GM19099 (cell line): ENCODE results near the gene MCTP1.

Experiments
- POLR2A ChIP-seq: IDR thresholded peaks from 3 replicates; pipeline ENCODE4 v1.6.1; 2011; ENCODE audit warnings: low read depth; ENCODE audit not compliant: insufficient read length; ENCODE audit errors: extremely low read depth

The MCTP1 gene

DNA sequence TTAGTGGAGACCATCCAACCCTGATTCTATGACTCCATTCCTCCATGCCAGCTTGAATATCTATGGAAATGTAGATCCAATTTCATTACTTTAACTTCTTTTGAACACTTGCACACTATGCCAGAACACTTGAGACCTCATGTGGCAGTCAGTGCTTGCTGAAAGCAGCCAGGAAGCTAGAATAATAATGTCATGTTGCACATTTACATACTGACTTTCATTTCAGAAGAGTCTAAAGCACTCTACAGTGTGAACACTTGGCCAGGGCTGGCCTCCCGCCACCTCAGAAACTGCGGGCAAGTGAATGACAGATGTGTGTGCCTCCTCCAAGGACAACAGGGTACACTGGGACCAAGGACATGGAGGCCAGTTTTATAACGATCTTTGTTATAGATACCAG is 569.1 kb downstream of the MCTP1 start:
- no peak for TF ChIP-seq POLR2A

DNA sequence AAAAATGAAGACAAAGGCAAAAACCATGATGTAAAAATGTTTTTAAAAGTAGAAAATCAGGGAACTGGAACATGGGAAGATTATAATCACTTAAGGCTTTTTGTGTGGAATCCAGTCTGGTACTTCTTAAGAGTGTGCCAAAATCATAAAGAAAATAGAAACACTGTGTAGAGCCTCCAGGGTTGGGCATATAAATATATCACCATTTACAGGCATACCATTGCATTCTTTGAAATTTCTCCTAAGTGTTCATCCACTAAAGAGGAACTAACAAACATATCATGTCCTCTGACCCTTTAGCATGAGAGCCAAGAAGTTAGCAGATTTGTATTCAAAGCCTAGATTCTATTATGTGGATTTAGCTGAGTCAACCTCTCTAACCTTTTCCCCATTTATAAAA is 573.1 kb downstream of the MCTP1 start:
- TF ChIP-seq POLR2A = no peak

DNA sequence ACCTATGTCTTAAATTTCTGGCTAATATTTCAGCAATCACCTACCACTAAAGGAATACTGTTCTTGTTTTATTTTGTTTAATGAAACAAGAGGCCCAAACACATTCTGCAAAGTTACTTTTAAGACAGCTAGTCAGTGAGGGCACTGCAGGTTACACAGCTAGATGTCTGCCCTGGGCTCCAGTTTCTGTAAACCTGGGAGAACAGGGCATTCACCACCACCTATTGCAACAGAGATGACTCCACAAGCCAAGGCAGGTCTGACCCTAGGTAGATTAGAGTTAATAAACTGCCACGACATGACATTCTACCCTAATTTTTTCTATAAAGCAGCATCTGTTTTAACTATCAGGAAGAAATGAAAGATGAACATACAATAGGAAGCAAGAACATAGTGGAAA is 575.6 kb downstream of the MCTP1 start:
- TF ChIP-seq POLR2A = no peak

DNA sequence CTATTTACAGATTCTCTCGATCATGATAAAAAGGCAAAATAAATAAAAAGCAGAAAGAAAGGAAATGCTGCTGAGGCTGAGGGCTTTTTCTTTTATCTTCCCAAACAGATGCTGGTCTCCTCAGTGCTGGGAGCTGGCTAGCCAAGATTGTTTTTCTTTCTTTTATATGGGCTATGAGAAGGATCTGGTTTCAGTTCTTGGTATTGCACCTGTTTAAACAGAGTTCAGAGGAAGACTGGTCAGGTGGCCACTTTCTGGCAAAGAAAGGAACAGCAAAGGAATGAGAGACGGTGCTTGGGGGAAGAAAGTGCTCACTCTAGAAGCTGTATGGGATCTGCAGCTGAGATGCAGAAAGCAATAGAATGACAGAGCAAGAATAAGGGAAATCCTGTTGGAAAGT is 577.5 kb downstream of the MCTP1 start:
- no peak for TF ChIP-seq POLR2A

DNA sequence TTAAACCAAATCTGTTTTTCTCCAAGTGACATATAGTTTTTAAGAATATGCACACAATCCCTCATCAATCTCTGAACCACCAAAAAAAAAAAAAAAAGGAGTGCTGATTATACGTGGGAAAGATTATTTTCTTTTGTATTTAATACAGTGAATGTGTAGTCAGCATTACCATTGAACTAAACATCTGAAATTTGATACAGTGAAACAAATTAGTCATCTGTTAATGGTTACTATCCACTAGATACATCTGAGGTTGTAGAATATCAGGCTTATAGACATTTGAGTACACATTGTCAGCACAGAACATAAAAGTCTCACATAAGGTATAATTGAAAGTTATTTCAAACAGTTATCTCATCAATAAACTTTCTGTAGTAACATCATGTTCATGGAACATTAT is 579.5 kb downstream of the MCTP1 start:
- no peak for TF ChIP-seq POLR2A

DNA sequence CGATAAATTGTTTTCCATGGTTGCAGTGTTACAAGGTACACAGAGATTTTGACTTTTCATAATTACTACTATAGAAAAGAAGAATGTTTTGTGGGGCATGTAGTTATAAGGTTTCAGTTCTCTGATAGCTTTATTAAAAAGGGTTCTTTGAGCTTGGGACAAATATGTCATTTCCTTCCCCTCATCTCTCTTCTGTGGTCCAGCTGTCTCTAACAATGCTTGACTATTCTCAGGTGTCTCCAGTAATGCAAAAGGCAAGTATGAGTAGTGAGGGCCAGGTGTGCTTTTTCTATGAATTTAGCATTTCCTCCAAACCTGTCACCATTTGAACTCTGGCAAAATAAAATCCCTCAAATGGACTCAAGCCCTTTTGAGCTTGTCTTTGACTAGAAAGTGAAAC is 582.2 kb downstream of the MCTP1 start:
- no peak for TF ChIP-seq POLR2A

DNA sequence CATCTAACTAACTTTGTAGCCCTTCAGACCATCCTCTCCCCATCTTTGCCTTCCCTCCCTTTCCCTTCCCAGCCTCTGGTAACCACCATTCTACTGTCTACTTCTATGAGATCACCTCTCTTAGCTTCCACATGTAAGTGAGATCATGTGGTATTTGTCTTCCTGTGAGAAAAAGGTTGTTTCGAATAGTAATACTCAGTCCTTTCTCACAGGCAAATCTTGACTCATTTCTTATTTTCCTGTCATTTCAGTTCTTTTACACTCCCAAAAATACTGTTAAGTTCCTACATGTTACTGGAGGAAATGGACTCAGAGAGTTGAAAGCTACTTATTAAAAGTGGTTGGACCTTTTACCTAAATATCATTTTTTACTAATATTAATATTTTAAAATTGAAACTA is 584.3 kb downstream of the MCTP1 start:
- no peak for TF ChIP-seq POLR2A

DNA sequence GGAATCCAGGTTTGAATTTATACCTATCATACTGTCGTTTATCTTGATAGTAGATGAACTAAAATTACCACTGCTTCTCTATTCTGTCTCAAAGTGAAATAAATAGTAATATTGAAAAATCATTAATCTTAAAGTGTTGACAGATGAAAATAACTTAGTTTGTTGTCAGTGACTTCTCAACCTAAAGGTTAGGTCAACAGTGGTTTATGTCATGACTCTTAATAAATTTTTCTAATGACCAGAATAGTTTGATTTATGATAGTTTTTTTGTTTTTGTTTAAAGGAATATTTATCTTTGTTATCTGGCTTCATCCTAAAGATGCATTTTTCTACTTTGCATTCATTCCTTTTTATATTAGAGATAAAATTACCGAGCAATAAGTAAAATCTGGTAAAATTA is 585.3 kb downstream of the MCTP1 start:
- no peak for TF ChIP-seq POLR2A

DNA sequence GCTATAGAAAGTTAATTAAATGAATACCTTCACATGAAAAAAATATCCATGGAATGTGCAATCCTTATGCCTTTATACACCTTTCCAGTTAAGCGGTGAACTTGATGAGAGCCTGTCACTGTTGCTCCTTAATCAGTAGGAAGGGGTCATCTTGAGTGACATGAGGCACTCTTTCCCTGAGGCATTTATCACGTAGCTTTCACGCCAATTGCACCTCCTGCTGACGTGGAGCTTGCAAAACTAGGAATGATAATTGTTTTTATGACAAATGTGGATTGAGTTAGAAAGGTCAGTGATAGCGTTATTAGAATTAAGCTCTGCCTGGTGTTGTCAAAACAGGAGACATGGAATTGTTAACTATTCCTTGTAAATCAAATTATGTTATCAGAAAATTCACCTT is 586.7 kb downstream of the MCTP1 start:
- no peak for TF ChIP-seq POLR2A

DNA sequence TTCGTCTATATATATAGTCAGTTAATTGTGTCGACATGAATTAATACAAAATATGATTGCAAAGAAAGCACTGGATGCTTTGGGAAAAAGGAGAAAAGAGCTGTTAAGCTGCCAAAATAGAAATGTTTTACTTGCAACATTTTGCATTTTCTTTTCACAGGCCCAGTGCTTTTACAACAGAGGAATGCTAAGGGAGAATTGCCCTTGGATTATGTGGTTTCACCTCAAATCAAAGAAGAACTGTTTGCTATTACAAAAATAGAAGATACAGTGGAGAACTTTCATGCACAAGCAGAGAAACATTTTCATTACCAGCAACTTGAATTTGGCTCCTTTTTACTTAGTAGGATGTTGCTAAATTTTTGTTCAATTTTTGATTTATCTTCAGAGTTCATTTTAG is 590.2 kb downstream of the MCTP1 start:
- TF ChIP-seq POLR2A = no peak

DNA sequence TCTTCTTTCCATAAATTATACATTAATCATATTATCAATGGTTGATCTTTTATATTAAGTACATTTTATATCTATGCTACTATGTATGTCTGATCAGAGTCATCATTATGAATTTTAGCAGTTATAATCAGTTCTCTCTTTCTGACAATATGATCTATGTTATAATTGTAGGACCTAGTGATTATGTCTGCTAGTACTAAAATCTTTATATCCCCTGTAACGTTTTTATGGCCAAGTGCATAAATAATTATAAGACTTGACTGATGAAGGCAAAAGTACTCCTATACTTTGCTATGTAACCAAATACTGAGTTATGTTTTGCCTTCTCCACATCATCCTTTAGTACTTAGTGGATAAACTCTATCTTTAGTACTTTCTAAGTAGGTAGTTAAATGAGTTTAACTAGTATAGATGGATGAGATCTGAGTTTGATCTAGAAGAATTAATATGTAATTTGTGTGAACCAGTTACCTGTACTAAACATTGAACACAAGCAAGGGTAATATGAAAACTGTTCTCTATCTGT is 591.0 kb downstream of the MCTP1 start:
- no peak for TF ChIP-seq POLR2A

DNA sequence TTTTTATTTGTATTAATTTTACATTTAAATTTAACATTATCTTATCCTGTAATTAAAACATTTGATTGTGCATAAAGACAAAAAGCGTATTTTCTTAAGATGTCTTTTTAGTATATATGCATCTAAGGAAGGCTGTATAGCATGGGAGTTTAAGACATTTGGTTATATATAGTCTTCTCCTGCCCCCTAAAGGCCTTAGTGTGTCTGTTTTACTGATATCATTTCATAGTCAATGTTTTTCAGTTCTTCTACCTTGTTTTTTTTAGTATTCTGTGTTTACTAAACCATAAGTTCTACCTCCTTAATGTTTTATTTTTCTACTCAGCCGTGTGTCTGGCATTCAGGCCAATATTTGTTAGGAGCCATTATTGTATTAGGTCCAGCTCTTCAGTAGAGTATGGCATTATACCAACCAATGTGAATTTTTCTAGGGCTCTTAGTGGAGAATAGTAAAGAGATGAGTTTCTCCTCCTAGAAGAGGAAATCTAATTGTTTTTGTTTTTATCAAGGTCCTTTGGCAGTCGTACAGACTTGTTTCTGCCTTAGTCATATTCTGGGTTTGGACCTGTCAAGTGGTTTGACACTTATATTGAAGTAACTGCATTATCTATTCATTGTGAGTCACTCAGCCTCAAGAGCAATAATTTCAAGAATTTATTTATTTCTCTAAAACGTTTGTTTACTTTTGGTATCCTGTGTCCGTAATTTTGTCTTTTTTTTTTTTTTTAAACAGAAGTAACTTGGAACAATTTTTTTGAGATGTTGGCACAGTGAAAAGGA is 591.7 kb downstream of the MCTP1 start:
- TF ChIP-seq POLR2A = no peak

DNA sequence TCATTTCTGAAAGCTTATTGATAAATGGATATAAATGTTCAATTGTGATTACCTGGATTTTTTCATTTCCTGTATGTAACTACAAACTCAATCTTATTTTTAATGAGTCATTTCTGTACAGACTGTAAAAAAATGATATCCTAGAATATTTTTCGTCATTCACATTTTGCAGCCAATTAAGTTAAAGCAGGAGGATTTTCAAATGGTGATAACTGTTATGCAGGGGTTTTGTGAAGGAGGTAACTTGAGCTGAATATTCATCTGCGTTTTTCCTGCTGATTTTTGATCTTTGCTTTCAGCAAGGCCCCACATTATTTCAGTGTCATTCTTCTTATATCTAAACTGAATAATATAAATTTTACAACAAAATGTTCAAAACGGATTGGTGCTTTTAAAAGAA is 592.3 kb downstream of the MCTP1 start:
- TF ChIP-seq POLR2A = no peak

DNA sequence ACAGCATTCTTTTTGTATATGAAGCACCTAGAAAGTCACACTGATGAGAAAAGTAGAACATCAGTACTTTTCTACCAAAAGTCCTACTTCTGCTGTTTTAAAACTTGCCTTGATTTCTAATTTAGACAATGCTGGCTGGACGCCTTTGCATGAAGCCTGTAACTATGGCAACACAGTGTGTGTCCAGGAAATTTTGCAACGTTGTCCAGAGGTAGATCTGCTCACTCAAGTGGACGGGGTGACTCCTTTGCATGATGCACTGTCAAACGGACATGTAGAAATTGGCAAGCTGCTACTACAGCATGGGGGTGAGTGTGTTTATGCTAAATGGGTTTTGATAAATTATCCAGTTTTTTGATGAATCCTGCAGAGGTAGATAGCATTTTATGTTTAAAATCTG is 592.9 kb downstream of the MCTP1 start:
- TF ChIP-seq POLR2A = no peak

DNA sequence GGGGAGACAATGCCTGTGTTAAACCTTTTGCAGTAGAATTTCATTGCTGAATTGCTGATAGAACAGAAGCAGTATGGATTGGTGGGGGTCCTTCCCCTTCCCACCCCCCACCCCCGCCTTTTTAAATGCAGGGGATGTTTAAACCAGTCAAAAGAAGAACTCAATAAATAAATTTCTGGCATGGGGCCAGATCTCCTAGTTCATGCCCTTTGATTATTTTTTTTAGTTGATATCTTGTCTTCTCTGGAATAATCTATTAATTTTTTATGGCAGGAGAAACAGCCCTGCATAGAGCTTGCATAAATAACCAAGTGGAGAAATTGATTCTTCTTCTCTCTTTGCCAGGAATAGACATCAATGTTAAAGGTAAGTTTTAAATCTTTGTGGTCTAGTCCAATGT is 593.6 kb downstream of the MCTP1 start:
- no peak for TF ChIP-seq POLR2A

DNA sequence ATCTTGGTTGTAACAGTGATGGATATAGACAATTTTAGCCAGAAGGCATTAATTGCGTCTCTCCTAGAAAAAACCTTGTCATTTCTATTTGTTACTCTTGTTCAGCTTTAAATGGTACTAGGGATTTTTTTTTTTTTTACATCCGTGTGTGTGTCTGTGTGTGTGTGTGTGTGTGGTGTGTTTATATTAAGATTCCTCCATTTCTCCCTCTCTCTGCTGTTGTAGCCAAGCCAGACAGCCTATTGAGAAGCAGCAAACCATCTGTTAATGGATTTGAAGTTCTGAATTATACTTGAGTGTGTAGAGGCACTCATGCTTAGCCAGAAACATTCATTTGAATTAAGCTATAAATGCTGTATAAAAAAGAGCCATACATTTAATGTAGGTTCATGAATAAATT is 594.1 kb downstream of the MCTP1 start:
- no peak for TF ChIP-seq POLR2A

DNA sequence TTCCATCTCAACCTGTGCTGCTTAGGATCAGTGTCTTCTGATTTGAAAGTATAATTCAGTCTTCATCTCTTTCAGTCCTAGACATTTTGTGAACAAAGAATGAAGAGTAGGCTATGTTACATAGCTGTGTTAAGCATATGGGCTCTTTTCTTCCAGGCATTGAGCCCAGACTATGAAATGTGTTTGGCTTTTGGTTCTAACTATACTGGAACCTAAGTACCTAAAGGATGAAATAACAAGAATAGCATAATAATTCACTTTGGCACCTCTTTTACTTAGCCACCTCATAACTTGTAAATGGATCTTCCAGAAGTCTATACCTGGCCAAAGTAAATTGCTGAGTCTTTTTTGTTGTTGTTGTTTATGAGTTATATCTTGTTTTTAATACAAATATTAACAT is 595.0 kb downstream of the MCTP1 start:
- TF ChIP-seq POLR2A = no peak
